HepG2 (cell line): Measurements from ENCODE around the gene DUSP16. TPM values are rescaled to one million over a fixed set of nuclear protein-coding genes. Genes with fewer than 3 reads are reported as not detected.

ENCODE experiments used
- ATF2 ChIP-seq: sonication (generic); formaldehyde crosslinking; IDR thresholded peaks from 2 replicates; pipeline ENCODE4 v1.4.0; 2020; ENCODE audit warnings: missing genetic modification reagents
- EED ChIP-seq: sonication (generic); formaldehyde crosslinking; IDR thresholded peaks from 2 replicates; pipeline ENCODE4 v1.5.0; 2020; ENCODE audit warnings: mild to moderate bottlenecking, missing genetic modification reagents
- GFI1 ChIP-seq: sonication (generic); formaldehyde crosslinking; IDR thresholded peaks from 2 replicates; pipeline ENCODE4 v1.5.0; 2020; ENCODE audit warnings: missing genetic modification reagents, mild to moderate bottlenecking, borderline replicate concordance
- HNRNPL ChIP-seq: fragments of 200-400 bp; formaldehyde crosslinking; IDR thresholded peaks from 2 replicates; pipeline ENCODE4 v1.6.1; 2017; ENCODE audit warnings: mild to moderate bottlenecking, low read depth, low read length
- PRPF4 ChIP-seq: fragments of 200-400 bp; formaldehyde crosslinking; IDR thresholded peaks from 2 replicates; pipeline ENCODE4 v1.6.1; 2016; ENCODE audit warnings: low read length, low read depth; ENCODE audit not compliant: poor library complexity, severe bottlenecking
- TFE3 ChIP-seq: IDR thresholded peaks from 2 replicates; pipeline ENCODE4 v1.6.1; 2016
- ZNF205 ChIP-seq: IDR thresholded peaks from 2 replicates; pipeline ENCODE4 v1.6.1; 2018; ENCODE audit warnings: missing biosample characterization, missing genetic modification reagents
- ZNF224 ChIP-seq: sonication (generic); formaldehyde crosslinking; IDR thresholded peaks from 2 replicates; pipeline ENCODE4 v1.5.0; 2020; ENCODE audit warnings: mild to moderate bottlenecking, missing genetic modification reagents
- ZNF687 ChIP-seq: sonication (generic); formaldehyde crosslinking; IDR thresholded peaks from 2 replicates; pipeline ENCODE4 v1.5.1; 2020; ENCODE audit warnings: mild to moderate bottlenecking, missing genetic modification reagents, moderate library complexity
- ZNF800 ChIP-seq: sonication (generic); formaldehyde crosslinking; IDR thresholded peaks from 2 replicates; pipeline ENCODE4 v1.4.0; 2020; ENCODE audit warnings: missing genetic modification reagents
- ZSCAN31 ChIP-seq: sonication (generic); formaldehyde crosslinking; IDR thresholded peaks from 2 replicates; pipeline ENCODE4 v1.5.0; 2020; ENCODE audit warnings: low read depth, mild to moderate bottlenecking, missing genetic modification reagents
- polyA plus RNA-seq, 8 experiments: library from polyadenylated mRNA; depleted of rRNA in 3 of 8; stranded (reverse) in 7 of 8; unstranded in 1 of 8; fragments of >200 nt; fragmentation: Illumina TruSeq in 4 of 8; extraction: Trizol in 4 of 8; gene quantifications; 2 replicates each; pipeline versions ENCODE4 v1.2.1 to v1.2.3, GENCODE V29; 2011 to 2016; ENCODE audit warnings: low read depth in 4 of 8, missing spikeins in 1 of 8, mixed read lengths in 1 of 8; ENCODE audit not compliant: insufficient read depth in 1 of 8
- total RNA-seq, 5 experiments: library from RNA; depleted of rRNA; stranded (reverse); fragments of >200 nt; fragmentation: Illumina TruSeq; extraction: Trizol; gene quantifications; 2 replicates each; pipeline ENCODE4 v1.2.3, GENCODE V29; 2016; ENCODE audit warnings: low read depth in 1 of 5
- TF ChIP-seq, protein P1 (sequence below): sonication (generic); formaldehyde crosslinking; IDR thresholded peaks from 2 replicates; pipeline ENCODE4 v1.4.0; 2020; ENCODE audit warnings: missing genetic modification reagents, borderline replicate concordance
- TF ChIP-seq, protein P2 (sequence below): sonication (generic); formaldehyde crosslinking; IDR thresholded peaks from 2 replicates; pipeline ENCODE4 v1.4.0; 2020; ENCODE audit warnings: missing genetic modification reagents

The DUSP16 gene
- total and polyA plus RNA-seq, 2 of the 13 experiments (the other 11 are each of a cell fraction or from before 2014, with no cell fraction given) = 45.7 to 46.6 TPM

DNA sequence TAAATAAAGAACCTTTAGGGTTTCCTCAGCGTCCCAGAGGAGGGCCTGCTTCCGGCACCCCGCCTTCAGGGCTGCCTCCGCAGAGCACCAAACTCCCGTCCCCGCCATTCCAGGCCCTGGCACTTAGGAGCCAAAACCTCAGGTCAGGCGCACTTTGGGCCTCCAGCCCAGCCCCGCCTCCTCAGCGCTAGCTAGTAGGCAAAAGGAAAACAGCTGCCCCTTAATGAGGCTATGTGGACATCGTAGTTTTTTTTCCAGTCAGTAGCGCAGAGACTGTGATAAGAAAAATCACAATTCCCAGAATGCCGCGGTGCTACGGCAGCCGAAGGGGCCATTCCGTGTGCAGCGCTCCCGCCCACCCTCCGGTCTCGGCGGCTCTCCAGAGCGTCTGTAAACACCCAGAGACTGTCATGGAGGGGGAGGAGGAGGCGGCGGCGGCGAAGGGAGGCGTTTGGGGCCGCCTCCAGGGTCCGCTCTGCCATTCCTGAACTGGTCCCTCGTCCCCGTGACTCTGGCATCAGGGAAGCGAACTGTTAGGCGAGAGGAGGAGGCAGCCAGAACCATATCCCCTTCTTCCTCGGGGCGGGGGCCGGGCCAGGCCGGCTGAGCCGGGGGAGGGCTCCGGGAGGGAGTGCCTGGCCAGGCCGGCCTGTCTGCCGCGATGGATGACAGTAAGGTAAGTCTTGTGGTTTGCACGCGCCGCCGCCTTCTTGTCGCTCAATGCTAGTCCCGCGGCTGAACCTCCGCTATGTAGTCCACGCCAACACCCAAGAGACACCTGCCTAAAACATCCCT, 49.0 kb upstream of the DUSP16 start, which contains the start of gene CREBL2 (continued):
- no peak for TF ChIP-seq ZNF800 (CRISPR knock-in tag)
- peak; percentile 61; the same call in 1 of the 2 replicates for TF ChIP-seq TFE3 (CRISPR knock-in tag)
- TF ChIP-seq PRPF4 = no peak
- TF ChIP-seq GFI1 (CRISPR knock-in tag) = peak; percentile 73
- no peak for TF ChIP-seq ZNF224 (CRISPR knock-in tag)
- 0 out of 2 replicates have a peak, but pooled peaks have one; percentile 56 for TF ChIP-seq HNRNPL
- TF ChIP-seq EED (CRISPR knock-in tag) = peak; percentile 48; the same call in 1 of the 2 replicates
- 0 out of 2 replicates have a peak, but pooled peaks have one; percentile 31 for TF ChIP-seq ZNF205
- TF ChIP-seq ZSCAN31 (CRISPR knock-in tag) = peak; percentile 63; the same call in 1 of the 2 replicates
- TF ChIP-seq, protein P1, sequence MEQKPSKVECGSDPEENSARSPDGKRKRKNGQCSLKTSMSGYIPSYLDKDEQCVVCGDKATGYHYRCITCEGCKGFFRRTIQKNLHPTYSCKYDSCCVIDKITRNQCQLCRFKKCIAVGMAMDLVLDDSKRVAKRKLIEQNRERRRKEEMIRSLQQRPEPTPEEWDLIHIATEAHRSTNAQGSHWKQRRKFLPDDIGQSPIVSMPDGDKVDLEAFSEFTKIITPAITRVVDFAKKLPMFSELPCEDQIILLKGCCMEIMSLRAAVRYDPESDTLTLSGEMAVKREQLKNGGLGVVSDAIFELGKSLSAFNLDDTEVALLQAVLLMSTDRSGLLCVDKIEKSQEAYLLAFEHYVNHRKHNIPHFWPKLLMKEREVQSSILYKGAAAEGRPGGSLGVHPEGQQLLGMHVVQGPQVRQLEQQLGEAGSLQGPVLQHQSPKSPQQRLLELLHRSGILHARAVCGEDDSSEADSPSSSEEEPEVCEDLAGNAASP (CRISPR knock-in tag) = peak; percentile 70
- TF ChIP-seq, protein P2, sequence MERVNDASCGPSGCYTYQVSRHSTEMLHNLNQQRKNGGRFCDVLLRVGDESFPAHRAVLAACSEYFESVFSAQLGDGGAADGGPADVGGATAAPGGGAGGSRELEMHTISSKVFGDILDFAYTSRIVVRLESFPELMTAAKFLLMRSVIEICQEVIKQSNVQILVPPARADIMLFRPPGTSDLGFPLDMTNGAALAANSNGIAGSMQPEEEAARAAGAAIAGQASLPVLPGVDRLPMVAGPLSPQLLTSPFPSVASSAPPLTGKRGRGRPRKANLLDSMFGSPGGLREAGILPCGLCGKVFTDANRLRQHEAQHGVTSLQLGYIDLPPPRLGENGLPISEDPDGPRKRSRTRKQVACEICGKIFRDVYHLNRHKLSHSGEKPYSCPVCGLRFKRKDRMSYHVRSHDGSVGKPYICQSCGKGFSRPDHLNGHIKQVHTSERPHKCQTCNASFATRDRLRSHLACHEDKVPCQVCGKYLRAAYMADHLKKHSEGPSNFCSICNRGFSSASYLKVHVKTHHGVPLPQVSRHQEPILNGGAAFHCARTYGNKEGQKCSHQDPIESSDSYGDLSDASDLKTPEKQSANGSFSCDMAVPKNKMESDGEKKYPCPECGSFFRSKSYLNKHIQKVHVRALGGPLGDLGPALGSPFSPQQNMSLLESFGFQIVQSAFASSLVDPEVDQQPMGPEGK (CRISPR knock-in tag) = peak; percentile 88
- TF ChIP-seq ZNF687 = peak; percentile 97
- TF ChIP-seq ATF2 (CRISPR knock-in tag) = peak; percentile 83
